ENCODE results near the gene RNH1.
"Not testable (repeated sequence)": the region's sequence is repeated elsewhere in the genome, so short reads cannot be mapped to it uniquely, and the experiment has no call there.

The RNH1 gene

DNA sequence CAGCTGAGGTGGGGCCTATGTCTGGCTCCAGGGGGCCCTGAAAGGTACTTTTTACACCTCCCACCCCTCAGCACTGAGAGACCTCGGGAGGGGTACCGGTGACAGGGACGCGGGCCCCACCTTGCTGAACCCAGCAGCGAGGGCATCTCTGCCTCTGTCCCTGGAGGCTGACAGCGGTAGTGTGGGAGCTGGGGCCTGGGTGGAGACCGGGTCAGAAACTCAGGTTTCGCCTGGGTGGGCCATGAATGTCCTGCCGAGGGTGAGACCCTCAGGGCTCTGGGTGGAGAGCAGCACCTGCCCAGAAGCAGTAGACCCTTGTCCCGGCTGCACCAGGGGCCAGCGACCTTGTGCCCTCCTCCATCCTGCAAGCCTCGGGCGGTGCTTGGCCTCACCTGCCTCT lies 34.8 kb downstream of the RNH1 start:
- Histone ChIP-seq H3K4me1 (ENCODE audit: control insufficient read depth, low read length) (no peaks in the 10 kb centered on the region), H3K36me3 (ENCODE audit: control insufficient read depth, low read length) (peaks cover 3% of the 10 kb centered on the region; the same call in 1 of the 2 replicates), H3K27me3 (ENCODE audit: control insufficient read depth, low read length) (no peaks in the 10 kb centered on the region), H3K4me3 (ENCODE audit: low read length) (no peak overlapping the region), H3K4me2 (ENCODE audit: low read length) (no peak overlapping the region), H3K9me2 (replicated peaks; ENCODE audit: control insufficient read depth, low read length) (no peaks in the 10 kb centered on the region), H3F3A (ENCODE audit: control insufficient read depth, insufficient read depth) (no peaks in the 10 kb centered on the region), H3K9me3 (ENCODE audit: control insufficient read depth, insufficient read depth, low read length) (no peaks in the 10 kb centered on the region), H4K20me1 (ENCODE audit: control insufficient read depth, insufficient read depth, low read depth, low read length) (no peaks in the 10 kb centered on the region), H3K79me2 (ENCODE audit: control insufficient read depth, low read length) (0 out of 2 replicates have a peak, but pooled peaks cover 4% of the 10 kb centered on the region), H3K27ac (ENCODE audit: low read depth, low read length) (no peak overlapping the region)
- no peak for TF ChIP-seq EZH2phosphoT487 (IDR thresholded peaks at IDR 0.05; ENCODE audit: borderline replicate concordance, low read length)
- TF ChIP-seq, protein P1, sequence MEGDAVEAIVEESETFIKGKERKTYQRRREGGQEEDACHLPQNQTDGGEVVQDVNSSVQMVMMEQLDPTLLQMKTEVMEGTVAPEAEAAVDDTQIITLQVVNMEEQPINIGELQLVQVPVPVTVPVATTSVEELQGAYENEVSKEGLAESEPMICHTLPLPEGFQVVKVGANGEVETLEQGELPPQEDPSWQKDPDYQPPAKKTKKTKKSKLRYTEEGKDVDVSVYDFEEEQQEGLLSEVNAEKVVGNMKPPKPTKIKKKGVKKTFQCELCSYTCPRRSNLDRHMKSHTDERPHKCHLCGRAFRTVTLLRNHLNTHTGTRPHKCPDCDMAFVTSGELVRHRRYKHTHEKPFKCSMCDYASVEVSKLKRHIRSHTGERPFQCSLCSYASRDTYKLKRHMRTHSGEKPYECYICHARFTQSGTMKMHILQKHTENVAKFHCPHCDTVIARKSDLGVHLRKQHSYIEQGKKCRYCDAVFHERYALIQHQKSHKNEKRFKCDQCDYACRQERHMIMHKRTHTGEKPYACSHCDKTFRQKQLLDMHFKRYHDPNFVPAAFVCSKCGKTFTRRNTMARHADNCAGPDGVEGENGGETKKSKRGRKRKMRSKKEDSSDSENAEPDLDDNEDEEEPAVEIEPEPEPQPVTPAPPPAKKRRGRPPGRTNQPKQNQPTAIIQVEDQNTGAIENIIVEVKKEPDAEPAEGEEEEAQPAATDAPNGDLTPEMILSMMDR (IDR thresholded peaks at IDR 0.05; ENCODE audit: low read depth, low read length, poor library complexity, severe bottlenecking): no peak

DNA sequence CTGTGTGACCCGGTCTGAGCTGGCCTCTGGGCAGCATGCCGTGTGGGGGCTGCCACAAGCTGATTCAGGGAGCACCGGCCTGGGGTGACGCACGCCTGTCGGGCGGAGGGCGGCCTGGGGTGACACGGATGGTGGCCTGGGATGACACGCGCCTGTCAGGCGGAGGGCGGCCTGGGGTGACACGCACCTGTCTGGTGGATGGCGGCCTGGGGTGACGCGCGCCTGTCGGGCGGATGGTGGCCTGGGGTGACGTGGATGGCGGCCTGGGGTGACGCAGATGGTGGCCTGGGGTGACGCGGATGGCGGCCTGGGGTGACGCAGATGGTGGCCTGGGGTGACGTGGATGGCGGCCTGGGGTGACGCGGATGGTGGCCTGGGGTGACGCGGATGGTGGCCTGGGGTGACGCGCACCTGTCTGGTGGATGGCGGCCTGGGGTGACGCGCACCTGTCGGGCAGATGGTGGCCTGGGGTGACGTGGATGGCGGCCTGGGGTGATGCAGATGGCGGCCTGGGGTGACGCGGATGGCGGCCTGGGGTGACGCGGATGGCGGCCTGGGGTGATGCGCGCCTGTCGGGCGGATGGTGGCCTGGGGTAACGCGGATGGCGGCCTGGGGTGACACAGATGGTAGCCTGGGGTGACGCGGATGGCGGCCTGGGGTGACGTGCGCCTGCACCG lies 35.4 kb downstream of the RNH1 start:
- Histone ChIP-seq H3K36me3 (ENCODE audit: control insufficient read depth, low read length) (peaks cover 3% of the 10 kb centered on the region; the same call in 1 of the 2 replicates), H3K9me3 (ENCODE audit: control insufficient read depth, insufficient read depth, low read length) (no peaks in the 10 kb centered on the region), H3K27me3 (ENCODE audit: control insufficient read depth, low read length) (no peaks in the 10 kb centered on the region), H3K27ac (ENCODE audit: low read depth, low read length) (no peak overlapping the region), H3F3A (ENCODE audit: control insufficient read depth, insufficient read depth) (no peaks in the 10 kb centered on the region), H3K9me2 (replicated peaks; ENCODE audit: control insufficient read depth, low read length) (no peaks in the 10 kb centered on the region), H4K20me1 (ENCODE audit: control insufficient read depth, insufficient read depth, low read depth, low read length) (no peaks in the 10 kb centered on the region), H3K79me2 (ENCODE audit: control insufficient read depth, low read length) (0 out of 2 replicates have a peak, but pooled peaks cover 4% of the 10 kb centered on the region), H3K4me2 (ENCODE audit: low read length) (no peak overlapping the region), H3K4me3 (ENCODE audit: low read length) (no peak overlapping the region), H3K4me1 (ENCODE audit: control insufficient read depth, low read length) (no peaks in the 10 kb centered on the region)
- TF ChIP-seq EZH2phosphoT487 (IDR thresholded peaks at IDR 0.05; ENCODE audit: borderline replicate concordance, low read length): no peak
- TF ChIP-seq, protein P1 (IDR thresholded peaks at IDR 0.05; ENCODE audit: low read depth, low read length, poor library complexity, severe bottlenecking): no peak

DNA sequence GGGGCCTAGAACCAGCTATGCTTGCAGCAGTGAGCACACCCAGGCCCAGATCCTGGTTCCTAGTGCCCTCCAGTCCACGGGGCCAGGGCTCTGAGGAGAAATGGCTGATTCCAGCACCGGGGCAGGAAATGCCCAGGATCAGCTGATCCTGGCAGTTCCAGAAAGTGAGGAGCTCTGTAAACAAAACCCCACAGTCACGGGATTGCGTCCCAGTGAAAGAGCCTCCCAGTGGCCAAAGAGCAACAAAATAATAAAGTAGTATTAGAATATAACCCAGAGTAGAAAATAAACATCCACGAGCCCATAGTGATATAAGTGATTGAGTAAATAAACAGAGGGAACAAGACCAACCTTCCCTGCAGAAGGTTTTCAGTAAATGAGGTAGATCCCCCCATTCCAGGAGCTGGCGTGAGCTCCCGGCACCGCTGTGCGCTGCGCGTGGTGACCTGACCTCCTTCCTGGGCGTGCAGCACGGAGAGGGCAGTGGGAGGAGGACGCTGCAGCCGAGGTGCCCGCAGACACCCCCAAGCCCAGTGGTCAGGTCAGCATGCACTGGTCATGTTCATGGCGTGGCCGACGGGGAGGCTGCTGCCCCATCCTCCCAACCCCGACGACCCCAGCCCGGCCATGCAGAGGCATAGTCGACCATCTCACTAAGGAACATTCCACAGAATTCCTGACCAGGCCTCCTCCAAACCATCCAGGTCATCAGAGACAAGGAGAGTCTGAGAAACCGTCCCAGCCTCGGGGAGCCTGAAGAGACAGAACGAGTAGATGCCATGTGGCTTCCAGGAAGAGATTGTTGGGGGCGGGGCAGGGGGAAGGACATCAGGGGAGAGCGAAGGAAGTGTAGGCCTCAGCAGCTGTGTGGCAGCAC lies 37.1 kb downstream of the RNH1 start:
- no peak overlapping the region for H3K4me3 ChIP-seq (ENCODE audit: low read length)
- no peaks in the 10 kb centered on the region for H3F3A ChIP-seq (ENCODE audit: control insufficient read depth, insufficient read depth)
- no peak overlapping the region for H3K4me2 ChIP-seq (ENCODE audit: low read length)
- no peaks in the 10 kb centered on the region for H3K27me3 ChIP-seq (ENCODE audit: control insufficient read depth, low read length)
- H3K27ac ChIP-seq (ENCODE audit: low read depth, low read length): no peak overlapping the region
- H3K36me3 ChIP-seq (ENCODE audit: control insufficient read depth, low read length): peaks cover 7% of the 10 kb centered on the region; the same call in 1 of the 2 replicates
- TF ChIP-seq EZH2phosphoT487 (IDR thresholded peaks at IDR 0.05; ENCODE audit: borderline replicate concordance, low read length): no peak
- TF ChIP-seq, protein P1 (IDR thresholded peaks at IDR 0.05; ENCODE audit: low read depth, low read length, poor library complexity, severe bottlenecking): no peak
- H3K4me1 ChIP-seq (ENCODE audit: control insufficient read depth, low read length): no peaks in the 10 kb centered on the region
- no peaks in the 10 kb centered on the region for H4K20me1 ChIP-seq (ENCODE audit: control insufficient read depth, insufficient read depth, low read depth, low read length)
- H3K9me2 ChIP-seq (replicated peaks; ENCODE audit: control insufficient read depth, low read length): no peaks in the 10 kb centered on the region
- H3K9me3 ChIP-seq (ENCODE audit: control insufficient read depth, insufficient read depth, low read length): no peaks in the 10 kb centered on the region
- H3K79me2 ChIP-seq (ENCODE audit: control insufficient read depth, low read length): 0 out of 2 replicates have a peak, but pooled peaks cover 3% of the 10 kb centered on the region

DNA sequence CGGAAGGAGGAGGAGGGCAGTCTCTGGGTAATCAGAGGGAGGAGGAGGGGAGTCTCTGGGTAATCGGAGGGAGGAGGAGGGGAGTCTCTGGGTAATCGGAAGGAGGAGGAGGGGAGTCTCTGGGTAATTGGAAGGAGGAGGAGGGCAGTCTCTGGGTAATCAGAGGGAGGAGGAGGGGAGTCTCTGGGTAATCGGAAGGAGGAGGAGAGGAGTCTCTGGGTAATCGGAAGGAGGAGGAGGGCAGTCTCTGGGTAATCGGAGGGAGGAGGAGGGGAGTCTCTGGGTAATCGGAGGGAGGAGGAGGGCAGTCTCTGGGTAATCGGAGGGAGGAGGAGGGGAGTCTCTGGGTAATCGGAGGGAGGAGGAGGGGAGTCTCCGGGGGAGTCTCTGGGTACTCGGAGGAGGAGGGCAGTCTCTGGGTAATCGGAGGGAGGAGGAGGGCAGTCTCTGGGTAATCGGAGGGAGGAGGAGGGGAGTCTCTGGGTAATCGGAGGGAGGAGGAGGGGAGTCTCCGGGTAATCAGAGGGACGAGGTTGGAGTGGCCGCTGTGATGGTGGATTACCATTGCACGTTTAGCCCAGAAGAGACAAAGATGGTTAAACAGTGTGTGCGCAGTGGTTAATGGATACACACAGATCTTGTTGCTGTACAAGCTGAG lies 37.9 kb downstream of the RNH1 start:
- H4K20me1 ChIP-seq (ENCODE audit: control insufficient read depth, insufficient read depth, low read depth, low read length); H3K9me3 ChIP-seq (ENCODE audit: control insufficient read depth, insufficient read depth, low read length); H3K4me1 ChIP-seq (ENCODE audit: control insufficient read depth, low read length); H3K79me2 ChIP-seq (ENCODE audit: control insufficient read depth, low read length); H3K27me3 ChIP-seq (ENCODE audit: control insufficient read depth, low read length); H3K36me3 ChIP-seq (ENCODE audit: control insufficient read depth, low read length); H3F3A ChIP-seq (ENCODE audit: control insufficient read depth, insufficient read depth); H3K4me2 ChIP-seq (ENCODE audit: low read length); H3K4me3 ChIP-seq (ENCODE audit: low read length); H3K9me2 ChIP-seq (replicated peaks; ENCODE audit: control insufficient read depth, low read length); H3K27ac ChIP-seq (ENCODE audit: low read depth, low read length): not testable (repeated sequence)
